Heart left ventricle (tissue), 16 donors: ENCODE data around the gene ASTN2. TPM values are rescaled to one million over a fixed set of nuclear protein-coding genes. Genes with fewer than 3 reads are reported as not detected.

Source experiments
- ATAC-seq, 4 donors: fragments of 200-7000 bp; cut with Tn5 transposase; one replicate each; pipeline ENCODE4 v1.9.1; 2020 to 2022; ENCODE audit warnings: moderate library complexity in 4 of 4, mild to moderate bottlenecking in 3 of 4, moderate number of reproducible peaks in 1 of 4
- DNase-seq, 5 donors: peaks; one replicate each; pipeline ENCODE4 v3.0.0-alpha.2; 2020
- H3K27ac ChIP-seq, 12 donors: fragments of 200-600 bp; sonication (generic) in 4 of 12; one replicate each; pipeline versions ENCODE4 v1.5.0 to v1.8.0; 2016 to 2022; ENCODE audit warnings: mild to moderate bottlenecking in 2 of 12
- H3K27me3 ChIP-seq, 9 donors: fragments of 200-600 bp; sonication (generic) in 2 of 9; one replicate each; pipeline versions ENCODE4 v1.5.1 to v1.8.0; 2016 to 2022; ENCODE audit warnings: mild to moderate bottlenecking in 3 of 9
- H3K36me3 ChIP-seq, 9 donors: fragments of 200-600 bp; sonication (generic) in 2 of 9; one replicate each; pipeline versions ENCODE4 v1.5.0 to v1.8.0; 2018 to 2022; ENCODE audit warnings: mild to moderate bottlenecking in 2 of 9
- H3K4me1 ChIP-seq, 12 donors: fragments of 200-600 bp; sonication (generic) in 4 of 12; one replicate each; pipeline versions ENCODE4 v1.5.0 to v1.8.0; 2016 to 2022; ENCODE audit warnings: mild to moderate bottlenecking in 3 of 12
- H3K4me3 ChIP-seq, 12 donors: fragments of 200-600 bp; sonication (generic) in 4 of 12; one replicate each; pipeline versions ENCODE4 v1.5.0 to v1.8.0; 2017 to 2022; ENCODE audit warnings: mild to moderate bottlenecking in 9 of 12, moderate library complexity in 4 of 12
- H3K9me3 ChIP-seq, 12 donors: fragments of 200-600 bp; sonication (generic) in 4 of 12; one replicate each; pipeline versions ENCODE4 v1.5.0 to v1.8.0; 2016 to 2022; ENCODE audit warnings: mild to moderate bottlenecking in 1 of 12
- CTCF ChIP-seq, 12 donors: fragments of 200-600 bp; sonication (generic) in 4 of 12; IDR thresholded peaks; one replicate each; pipeline versions ENCODE4 v1.5.0 to v1.8.0; 2018 to 2022; ENCODE audit warnings: antibody characterized with exemption in 12 of 12, mild to moderate bottlenecking in 5 of 12
- POLR2A ChIP-seq, 2 donors: fragments of 450-650 bp; IDR thresholded peaks; one replicate each; pipeline ENCODE4 v1.6.1; 2017; ENCODE audit warnings: antibody characterized with exemption in 2 of 2, mild to moderate bottlenecking in 2 of 2, moderate library complexity in 2 of 2
- WGBS, 4 donors: extraction: QIAGEN DNeasy Blood & Tissue Kit in 2 of 4; methylation state at CpG; one replicate each; pipeline versions ENCODE4 v1.1.5 to v1.1.7; 2013 to 2018; 5-methylcytosine and 5-hydroxymethylcytosine counted together
- intact Hi-C, 10 donors: fragments of 100-400 bp; cut with DNase I; formaldehyde crosslinking; loops; one replicate each; pipeline versions ENCODE4 v1.11.1 to v1.14.2; 2022
- polyA plus RNA-seq, 2 donors: library from polyadenylated mRNA; stranded (reverse); fragments of 200-250 nt; gene quantifications; one replicate each; pipeline ENCODE4 v1.2.3, GENCODE V29; 2013
- total RNA-seq, 9 donors: library from RNA; depleted of rRNA in 2 of 9; stranded (reverse); fragments of >200 nt in 2 of 9; fragmentation: NEBNext Ultra II Directional in 3 of 9; extraction: Animal tissue kit (Norgen Biotek cat#: 25700) in 3 of 9; gene quantifications; one replicate each; pipeline versions ENCODE4 v1.1.0 to v1.2.4, GENCODE V29; 2016 to 2023
- donor health status: ischemic (EF 13 %, LVEDD 7.1; RV severe dilation, severe dysfunction).
- donor health status: healthy with polysubstance abuse.
- donor health status: DM: no; HTN: yes; CAD: no.
- donor health status: DM: no; HTN: no; CAD: no.
- donor health status: ischemic (EF 25% LVEDD 6.9; RV normal size, moderate dysfunction).
- donor health status: ischemic (EF 25% LVEDD 5.7; RV mildly dilated, moderate dysfunction).
- donor health status: healthy.
- donor health status: DM: yes; HTN: yes; CAD: no.
- donor health status: ischemic (EF 35%, LVEDD 5.7; RV mildly dilated, moderate dysfunction).
- donor health status: nonischemic (EF 11% LVEDD 7.7; RV severe dilation, severe dysfunction).
- donor health status: DM: yes; HTN: yes; CAD: no.
- donor health status: PGD.
- donor health status: ischemic (EF 29% LVEDD 5.4; RV normal size, mild dysfunction).
- donor health status: nonischemic (EF 23%, LVEDD 6.1; RV moderate dilation, normal function).

Gene ASTN2
- total and polyA plus RNA-seq, 11 donors: 2.5 to 6.0 (median 3.5) TPM

- no peaks in the 10 kb centered on the region for H3K4me1 ChIP-seq
- DNase-seq (no peak), ATAC-seq (no peak)
- peaks cover 0 to 2% (median 0%) of the 10 kb centered on the region in 9 donors for H3K27me3 ChIP-seq
- H3K27ac ChIP-seq: no peak overlapping the region
- intact Hi-C loops: no loop called here
- no peak overlapping the region for H3K4me3 ChIP-seq
- no peaks in the 10 kb centered on the region for H3K9me3 ChIP-seq
- H3K36me3 ChIP-seq: no peaks in the 10 kb centered on the region
- WGBS, 4 donors: 79 to 84% (median 83%) methylated on average over 5 of the region's 5 CpGs
- no peak for TF ChIP-seq CTCF (IDR thresholded peaks at IDR 0.05)
- no peak for TF ChIP-seq POLR2A (IDR thresholded peaks at IDR 0.05)
Measured at GRCh38 chr9:116943970-116944369, 470.9 kb downstream of the ASTN2 start.

GRCh38 chr9:116942593-116943061, 472.2 kb downstream of the ASTN2 start:
- peaks cover 0 to 2% (median 0%) of the 10 kb centered on the region in 9 donors for H3K27me3 ChIP-seq
- no peak for TF ChIP-seq CTCF (IDR thresholded peaks at IDR 0.05)
- TF ChIP-seq POLR2A (IDR thresholded peaks at IDR 0.05): no peak
- WGBS, 4 donors: 80 to 90% (median 88%) methylated on average over 3 of the region's 3 CpGs
- ATAC-seq: no peak
- no peak overlapping the region for H3K27ac ChIP-seq
- DNase-seq: no peak
- intact Hi-C loops: no loop called here
- H3K4me3 ChIP-seq: no peak overlapping the region
- H3K4me1 ChIP-seq: no peaks in the 10 kb centered on the region
- no peaks in the 10 kb centered on the region for H3K36me3 ChIP-seq
- H3K9me3 ChIP-seq: no peaks in the 10 kb centered on the region

GRCh38 chr9:116941266-116941665, 473.6 kb downstream of the ASTN2 start:
- intact Hi-C loops: no loop called here
- Histone ChIP-seq H3K27me3 (peaks cover 0 to 2% (median 0%) of the 10 kb centered on the region in 9 donors), H3K4me1 (no peaks in the 10 kb centered on the region), H3K27ac (no peak overlapping the region), H3K9me3 (no peaks in the 10 kb centered on the region), H3K4me3 (no peak overlapping the region), H3K36me3 (no peaks in the 10 kb centered on the region)
- no peak for DNase-seq
- TF ChIP-seq POLR2A (IDR thresholded peaks at IDR 0.05) (no peak), CTCF (IDR thresholded peaks at IDR 0.05) (no peak)
- ATAC-seq: no peak

- peaks cover 0 to 2% (median 0%) of the 10 kb centered on the region in 9 donors for H3K27me3 ChIP-seq
- WGBS, 4 donors: 90 to 95% (median 92%) methylated on average over 4 of the region's 4 CpGs
- DNase-seq: no peak
Measured at GRCh38 chr9:116940614-116941215, 474.1 kb downstream of the ASTN2 start.

More at GRCh38 chr9:116940614-116941215, 474.1 kb downstream of the ASTN2 start:
- no peaks in the 10 kb centered on the region for H3K9me3 ChIP-seq
- H3K36me3 ChIP-seq: no peaks in the 10 kb centered on the region
- TF ChIP-seq POLR2A (IDR thresholded peaks at IDR 0.05) (no peak), CTCF (IDR thresholded peaks at IDR 0.05) (no peak)
- intact Hi-C loops: no loop called here
- no peak overlapping the region for H3K27ac ChIP-seq
- H3K4me1 ChIP-seq: no peaks in the 10 kb centered on the region
- ATAC-seq: no peak
- no peak overlapping the region for H3K4me3 ChIP-seq
